Amygdala (tissue), 56 donors: ENCODE results near the gene RIMKLB.
A peak's percentile ranks its signal among the peaks of the same experiment; 100 is the strongest.
"Not testable (repeated sequence)": the region's sequence is repeated elsewhere in the genome, so short reads cannot be mapped to it uniquely, and the experiment has no call there.

Experiments
- DNase-seq, 56 donors: peaks; one replicate each; lab custom pipeline; 2025; lab: John Stamatoyannopoulos, UW

The RIMKLB gene

GRCh38 chr12:8770499-8770898 is 72.7 kb downstream of the RIMKLB start:
- no peak for DNase-seq

GRCh38 chr12:8771072-8771471 is 73.3 kb downstream of the RIMKLB start:
- no peak for DNase-seq

GRCh38 chr12:8773461-8773860 is 75.7 kb downstream of the RIMKLB start:
- DNase-seq: no peak

GRCh38 chr12:8779281-8779680 is 81.5 kb downstream of the RIMKLB start:
- DNase-seq: no peak

GRCh38 chr12:8779862-8780261 is 82.1 kb downstream of the RIMKLB start:
- no peak for DNase-seq

- peak in 4 of 56 donors; percentile 2 to 5 (median 4) for DNase-seq
Measured at GRCh38 chr12:8780389-8780788, 82.6 kb downstream of the RIMKLB start.

GRCh38 chr12:8781381-8782127 is 83.8 kb downstream of the RIMKLB start:
- no peak for DNase-seq

- no peak for DNase-seq
Measured at GRCh38 chr12:8784290-8784888, 86.6 kb downstream of the RIMKLB start.

- DNase-seq: no peak
Measured at GRCh38 chr12:8785499-8785898, 87.7 kb downstream of the RIMKLB start.

- DNase-seq: not testable (repeated sequence)
Measured at GRCh38 chr12:8787206-8787605, 89.4 kb downstream of the RIMKLB start.

GRCh38 chr12:8788706-8789105 is 90.9 kb downstream of the RIMKLB start:
- not testable (repeated sequence) for DNase-seq

GRCh38 chr12:8789341-8790013 is 91.7 kb downstream of the RIMKLB start:
- not testable (repeated sequence) for DNase-seq

GRCh38 chr12:8793226-8793625 is 95.4 kb downstream of the RIMKLB start:
- DNase-seq: not testable (repeated sequence)

- not testable (repeated sequence) for DNase-seq
Measured at GRCh38 chr12:8794611-8795010, 96.8 kb downstream of the RIMKLB start.

- no peak for DNase-seq
Measured at GRCh38 chr12:8796831-8797626, 99.2 kb downstream of the RIMKLB start.

GRCh38 chr12:8801213-8801612 is 103.4 kb downstream of the RIMKLB start:
- not testable (repeated sequence) for DNase-seq

- DNase-seq: not testable (repeated sequence)
Measured at GRCh38 chr12:8804833-8805232, 107.0 kb downstream of the RIMKLB start.

- not testable (repeated sequence) for DNase-seq
Measured at GRCh38 chr12:8805487-8805886, 107.7 kb downstream of the RIMKLB start.

GRCh38 chr12:8807084-8807483 is 109.3 kb downstream of the RIMKLB start:
- DNase-seq: not testable (repeated sequence)

- DNase-seq: not testable (repeated sequence)
Measured at GRCh38 chr12:8810112-8810511, 112.3 kb downstream of the RIMKLB start.
